ENCODE measurements around the gene TEX54.

The TEX54 gene

DNA sequence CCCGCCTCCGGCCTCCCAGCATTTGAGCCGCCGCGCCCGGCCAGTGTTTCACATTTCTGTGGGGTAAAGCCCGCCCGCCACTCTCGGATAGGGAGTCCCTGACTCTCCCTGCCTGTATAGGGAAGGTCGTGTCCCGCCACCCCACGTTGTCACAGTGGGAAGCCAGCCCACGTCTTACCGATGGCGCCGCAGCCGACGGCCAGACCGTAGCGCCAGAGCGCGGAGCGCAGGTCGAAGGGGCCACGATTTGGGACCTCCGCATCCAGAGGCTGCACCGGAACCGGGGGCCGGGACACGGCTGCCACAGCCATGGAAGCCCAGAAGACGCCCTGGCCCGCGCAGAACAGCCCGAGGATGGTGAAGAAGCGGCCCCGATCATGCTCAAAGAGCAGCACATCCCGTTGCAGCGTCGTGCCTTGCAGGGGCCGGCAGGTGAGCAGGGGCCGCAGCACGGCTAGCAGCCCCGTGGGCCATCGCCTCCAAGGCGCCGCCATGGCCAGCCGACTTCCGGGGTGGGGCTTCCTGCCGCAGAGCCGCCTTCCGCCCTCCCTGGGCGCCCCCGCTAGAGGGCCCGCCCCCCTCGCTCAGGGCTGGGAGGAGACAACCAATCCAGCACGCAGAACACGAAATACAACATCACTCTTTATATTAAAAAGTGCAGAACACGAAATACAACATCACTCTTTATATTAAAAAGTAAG, 41.0 kb downstream of the TEX54 start, which contains the start of gene TMEM223:
TMEM223 (minus strand) TSS at position 506 of the 701 bp plus-strand sequence; CDS start at position 494, 12 bp downstream.
- peak in 55 of 56 donors; percentile 15 to 92 (median 77) for DNase-seq

- DNase-seq, result peak in 8 of 56 donors; percentile 4 to 45 (median 22)
Measured at GRCh38 chr11:62789576-62789975, 43.1 kb downstream of the TEX54 start.

DNA sequence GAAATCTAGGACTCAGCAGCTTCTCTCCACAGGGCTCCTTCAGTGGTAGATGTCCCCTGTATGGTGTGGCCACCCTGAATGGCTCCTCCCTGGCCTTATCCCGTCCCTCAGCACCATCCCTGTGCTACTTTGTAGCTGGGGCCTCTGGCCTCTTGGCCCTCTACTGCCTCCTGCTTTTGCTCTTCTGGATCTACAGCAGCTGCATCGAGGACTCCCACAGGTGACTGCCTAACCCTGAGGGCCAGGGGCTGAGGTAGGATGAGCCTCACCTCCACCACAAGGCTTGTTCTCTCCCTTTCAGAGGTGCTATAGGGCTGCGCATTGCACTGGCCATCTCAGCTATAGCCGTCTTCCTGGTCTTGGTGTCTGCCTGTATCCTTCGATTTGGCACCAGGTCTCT, 43.6 kb downstream of the TEX54 start:
- no peak for DNase-seq

DNA sequence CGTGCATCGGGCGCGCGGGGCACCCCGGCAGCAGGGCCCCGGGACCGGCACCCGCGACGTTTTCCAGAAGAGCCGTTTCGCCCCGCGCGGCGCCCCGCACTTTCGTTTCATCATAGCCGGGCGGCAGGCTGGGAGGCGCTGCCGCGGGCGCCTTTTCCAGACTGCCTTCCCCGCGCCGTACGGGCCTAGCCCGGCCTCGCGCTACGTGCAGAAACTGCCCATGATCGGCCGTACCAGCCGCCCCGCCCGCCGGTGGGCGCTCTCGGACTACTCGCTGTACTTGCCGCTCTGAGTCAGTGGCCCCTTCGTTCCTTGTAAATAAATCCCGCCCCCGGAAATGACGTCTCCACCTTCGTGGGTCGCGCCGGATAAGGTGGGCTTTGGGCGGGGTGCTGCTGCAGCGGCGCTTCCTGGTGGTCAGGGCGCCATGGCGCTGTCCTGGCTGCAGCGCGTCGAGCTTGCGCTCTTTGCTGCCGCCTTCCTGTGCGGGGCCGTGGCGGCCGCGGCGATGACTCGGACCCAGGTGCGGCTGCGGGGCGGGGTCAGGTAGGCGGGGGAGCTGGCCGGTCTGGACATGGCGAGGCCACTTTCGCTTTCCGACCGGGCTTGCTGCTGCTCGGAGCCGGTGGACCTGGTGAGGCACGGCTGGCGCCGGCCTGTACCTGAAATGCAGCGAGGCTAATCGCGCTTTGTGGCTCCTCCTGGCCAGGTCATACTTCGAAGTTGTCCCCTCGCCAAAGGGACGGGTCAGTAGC, 45.5 kb downstream of the TEX54 start, which contains the start of gene TMEM179B:
TMEM179B (plus strand) TSS at position 398 of the 755 bp plus-strand sequence; CDS start at position 428, 30 bp downstream.
- peak; percentile 72 to 99 (median 94) for DNase-seq

- DNase-seq, result peak in 55 of 56 donors; percentile 18 to 88 (median 67)
Measured at GRCh38 chr11:62786318-62787004, 46.2 kb downstream of the TEX54 start.

GRCh38 chr11:62782753-62783152, 49.9 kb downstream of the TEX54 start:
- no peak for DNase-seq
